CMK (cell line): ENCODE measurements around the gene CDCA8.
A peak's percentile ranks its signal among the peaks of the same experiment; 100 is the strongest.

Experiments
- DNase-seq: peaks from one replicate; pipeline ENCODE4 v3.0.0-alpha.2; 2010; ENCODE audit warnings: low read depth

Gene CDCA8

DNA sequence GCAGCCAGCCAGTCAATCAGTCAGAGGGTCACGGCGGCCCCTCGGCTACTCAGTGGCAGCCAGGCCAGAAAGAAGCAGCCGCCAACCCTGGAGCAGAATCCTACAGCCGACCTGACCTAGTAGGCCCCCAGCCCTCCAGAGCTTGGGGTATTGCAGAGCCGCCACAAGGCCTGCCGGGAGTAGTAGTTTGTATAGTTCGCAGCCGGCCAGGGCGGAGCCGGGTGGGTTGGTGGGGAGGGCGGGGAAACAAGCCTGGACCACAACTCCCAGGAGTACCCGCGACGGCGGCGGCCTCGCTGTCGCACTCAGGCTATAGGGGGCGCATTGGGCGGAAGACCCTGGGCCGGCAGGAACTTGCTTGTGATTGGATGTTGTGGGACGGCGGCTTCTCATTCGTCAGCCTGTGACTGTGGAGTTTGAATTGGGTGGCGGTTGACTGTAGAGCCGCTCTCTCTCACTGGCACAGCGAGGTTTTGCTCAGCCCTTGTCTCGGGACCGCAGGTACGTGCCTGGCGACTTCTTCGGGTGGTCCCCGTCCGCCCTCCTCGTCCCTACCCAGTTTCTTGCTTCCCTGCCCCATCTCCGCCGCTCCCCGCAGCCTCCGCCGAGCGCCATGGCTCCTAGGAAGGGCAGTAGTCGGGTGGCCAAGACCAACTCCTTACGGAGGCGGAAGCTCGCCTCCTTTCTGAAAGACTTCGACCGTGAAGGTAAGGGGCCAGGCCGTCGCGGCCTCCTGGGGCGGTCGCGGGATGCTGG is at the start of gene CDCA8:
Gene CDCA8, plus strand, starts transcription at position 439 of the 756 bp plus-strand sequence. Its CDS starts 175 bp downstream, at position 614.
- peak; percentile 94 for DNase-seq

DNA sequence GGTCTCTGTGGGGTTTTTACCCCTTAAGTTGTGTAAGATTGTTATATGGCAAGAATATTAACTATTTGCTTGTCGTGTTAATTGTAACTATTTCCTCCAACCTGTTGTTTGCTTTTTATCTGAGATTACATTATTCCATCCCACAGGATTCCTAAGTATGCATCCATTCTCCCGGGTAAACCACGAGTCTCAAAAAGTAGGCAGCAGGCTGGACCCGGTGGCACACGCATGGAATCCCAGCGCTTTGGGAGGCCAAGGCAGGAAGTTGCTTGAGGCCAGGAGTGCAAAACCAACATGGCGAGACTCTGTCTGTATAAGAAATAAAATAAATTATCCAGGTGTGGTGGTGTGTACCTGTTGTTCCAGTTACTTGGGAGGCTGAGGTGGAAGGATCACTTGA is 45.0 kb upstream of the CDCA8 start:
- no peak for DNase-seq

DNA sequence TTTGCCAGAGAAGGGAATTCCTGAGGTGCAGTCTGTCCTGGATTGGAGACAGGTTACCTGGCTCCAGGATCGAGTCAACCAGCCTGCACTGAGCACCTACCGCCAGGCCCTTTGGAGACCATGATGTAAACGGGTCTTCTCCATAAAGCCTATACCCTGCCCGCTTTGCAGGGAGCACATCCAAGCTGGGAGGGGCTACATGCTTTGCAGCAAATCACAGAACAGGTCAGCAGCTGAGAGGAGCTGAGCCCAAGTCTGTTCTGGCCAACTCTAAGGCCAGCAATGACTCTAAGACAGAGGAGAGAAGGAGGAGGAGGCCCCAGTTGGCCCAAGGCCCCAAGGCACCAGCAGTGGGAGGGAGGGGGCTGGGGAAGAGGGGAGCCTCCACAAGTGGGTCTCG is 42.1 kb upstream of the CDCA8 start:
- no peak for DNase-seq

DNA sequence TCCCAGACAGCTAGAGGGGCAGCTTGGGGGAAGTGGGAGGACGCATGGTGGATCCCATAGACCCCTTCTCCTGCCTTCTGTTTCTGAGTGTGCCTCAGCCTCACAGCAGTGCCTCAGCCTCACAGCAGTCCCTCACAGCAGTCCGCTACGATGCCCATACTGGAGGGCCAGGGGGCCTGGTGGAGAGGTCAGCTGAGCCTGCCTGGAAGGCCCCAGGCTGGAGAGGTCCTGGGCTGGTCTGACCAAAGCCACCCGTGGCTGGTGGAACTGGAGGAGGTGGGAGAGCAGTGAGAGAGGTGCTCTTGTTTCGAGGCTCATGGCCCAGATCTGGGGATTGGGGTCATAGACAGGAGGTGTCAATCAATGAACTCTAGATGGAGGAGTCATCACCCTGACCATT is 41.6 kb upstream of the CDCA8 start:
- no peak for DNase-seq

DNA sequence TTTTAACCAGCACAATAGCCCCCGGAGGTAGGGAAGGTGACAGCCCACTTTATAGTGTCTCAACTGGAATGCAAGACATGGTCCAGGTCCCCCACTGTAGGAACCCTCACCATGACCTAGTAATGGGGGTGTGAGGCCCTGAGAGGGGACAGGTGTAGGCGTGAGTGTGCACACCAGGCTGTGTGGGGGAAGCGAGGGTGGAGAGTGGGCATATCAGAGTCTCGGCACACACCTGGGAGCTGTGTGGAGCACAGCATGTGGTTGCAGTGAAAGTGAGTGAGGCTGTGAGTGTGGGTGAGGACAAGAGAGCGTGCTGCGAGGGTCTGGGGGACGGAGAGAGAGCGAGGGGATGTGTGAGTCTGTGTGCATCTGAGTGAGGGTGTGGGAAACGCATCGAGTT is 40.5 kb upstream of the CDCA8 start:
- no peak for DNase-seq

DNA sequence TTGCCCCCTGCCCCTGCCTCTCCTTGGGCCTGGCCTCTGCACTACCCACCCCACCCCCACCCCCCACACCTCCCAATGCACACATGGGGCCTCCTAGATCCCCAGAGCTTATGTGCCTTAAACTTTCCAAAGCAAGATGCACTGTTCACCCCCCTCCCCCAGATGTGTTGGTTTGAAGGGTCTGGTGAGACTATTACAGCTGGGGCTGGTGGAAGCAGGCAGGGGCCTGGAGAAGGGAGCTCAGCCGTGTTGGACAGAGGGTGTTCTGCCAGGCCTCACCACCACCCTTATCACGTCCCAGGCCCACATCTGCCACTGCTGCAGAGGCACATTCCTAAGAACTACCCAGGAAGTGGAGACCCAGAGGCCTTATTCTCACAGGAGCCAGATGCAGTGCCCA is 39.3 kb upstream of the CDCA8 start:
- no peak for DNase-seq

DNA sequence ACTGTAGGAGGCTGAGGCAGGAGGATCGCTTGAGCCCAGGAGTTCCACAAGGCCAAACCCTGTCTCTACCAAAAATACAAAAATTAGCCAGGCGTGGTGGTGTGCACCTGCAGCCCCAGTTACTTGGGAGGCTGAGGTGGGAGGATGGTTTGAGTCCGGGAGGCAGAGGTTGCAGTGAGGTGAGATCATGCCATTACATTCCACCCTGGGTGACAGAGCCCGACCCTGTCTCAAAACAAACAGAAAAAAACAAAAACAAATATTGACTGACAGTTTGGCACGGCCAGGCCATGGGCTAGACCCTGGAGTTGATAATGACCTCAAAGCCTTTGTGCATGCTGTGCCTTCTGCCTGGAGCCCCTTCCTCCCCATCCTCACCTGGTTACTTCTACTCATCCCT is 38.4 kb upstream of the CDCA8 start:
- DNase-seq = no peak

DNA sequence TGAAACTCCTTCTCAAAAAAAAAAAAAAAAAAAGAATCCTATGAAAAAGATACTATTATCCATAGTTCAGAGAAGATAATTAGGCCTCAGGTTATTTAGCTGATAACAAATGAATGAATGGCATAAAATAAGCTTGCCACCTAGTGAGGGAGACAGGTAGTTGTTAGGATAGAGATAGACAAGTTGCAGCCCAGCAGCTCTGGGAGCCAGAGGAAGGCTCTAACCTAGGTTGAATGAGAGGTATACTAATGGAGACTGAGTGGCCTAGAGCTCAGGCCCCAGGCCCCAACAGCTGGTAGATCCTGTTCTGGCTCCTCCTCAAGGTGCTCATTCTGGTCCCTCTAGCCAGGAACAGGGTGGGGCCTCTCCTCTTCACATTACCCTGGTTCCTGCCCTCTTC is 37.0 kb upstream of the CDCA8 start:
- no peak for DNase-seq

DNA sequence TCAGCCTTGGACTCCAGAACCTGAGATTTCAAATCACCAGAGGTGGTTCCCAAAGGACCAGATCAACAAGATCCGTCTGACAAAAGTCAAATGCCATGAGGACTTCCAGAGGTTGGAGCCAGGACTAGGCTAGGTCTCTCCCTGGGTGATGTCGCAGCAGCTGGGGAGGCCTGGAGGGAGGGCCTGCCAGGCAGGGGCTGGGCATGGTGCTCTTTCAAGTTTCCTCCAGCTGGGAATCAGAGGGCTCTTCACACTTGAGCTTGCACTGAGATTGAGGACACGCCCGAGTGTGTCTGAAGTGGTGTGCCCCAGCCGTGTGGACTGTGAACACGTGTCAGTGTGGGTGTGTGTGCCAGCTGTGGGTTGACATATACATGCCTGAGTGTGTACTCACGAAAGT is 36.3 kb upstream of the CDCA8 start:
- no peak for DNase-seq

DNA sequence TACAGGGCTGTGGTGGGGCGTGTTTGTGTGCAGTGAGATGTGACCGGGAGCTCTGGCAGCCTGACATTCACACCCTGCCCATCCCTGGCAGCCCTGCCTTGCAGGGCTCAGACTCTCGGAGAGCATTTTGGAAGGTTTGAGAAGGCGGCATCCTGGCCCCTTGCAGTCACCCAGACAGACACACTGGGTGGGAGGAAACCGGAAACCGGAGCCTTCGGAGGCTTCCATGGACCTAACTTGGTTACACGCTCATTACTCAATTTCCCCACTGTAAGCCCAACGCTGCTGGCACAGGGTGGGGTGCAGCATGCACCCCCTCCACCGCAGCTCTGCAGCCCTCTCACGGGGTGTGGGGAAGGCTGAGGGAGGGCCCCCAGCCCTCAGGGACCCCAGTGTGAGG is 35.4 kb upstream of the CDCA8 start:
- DNase-seq = no peak

DNA sequence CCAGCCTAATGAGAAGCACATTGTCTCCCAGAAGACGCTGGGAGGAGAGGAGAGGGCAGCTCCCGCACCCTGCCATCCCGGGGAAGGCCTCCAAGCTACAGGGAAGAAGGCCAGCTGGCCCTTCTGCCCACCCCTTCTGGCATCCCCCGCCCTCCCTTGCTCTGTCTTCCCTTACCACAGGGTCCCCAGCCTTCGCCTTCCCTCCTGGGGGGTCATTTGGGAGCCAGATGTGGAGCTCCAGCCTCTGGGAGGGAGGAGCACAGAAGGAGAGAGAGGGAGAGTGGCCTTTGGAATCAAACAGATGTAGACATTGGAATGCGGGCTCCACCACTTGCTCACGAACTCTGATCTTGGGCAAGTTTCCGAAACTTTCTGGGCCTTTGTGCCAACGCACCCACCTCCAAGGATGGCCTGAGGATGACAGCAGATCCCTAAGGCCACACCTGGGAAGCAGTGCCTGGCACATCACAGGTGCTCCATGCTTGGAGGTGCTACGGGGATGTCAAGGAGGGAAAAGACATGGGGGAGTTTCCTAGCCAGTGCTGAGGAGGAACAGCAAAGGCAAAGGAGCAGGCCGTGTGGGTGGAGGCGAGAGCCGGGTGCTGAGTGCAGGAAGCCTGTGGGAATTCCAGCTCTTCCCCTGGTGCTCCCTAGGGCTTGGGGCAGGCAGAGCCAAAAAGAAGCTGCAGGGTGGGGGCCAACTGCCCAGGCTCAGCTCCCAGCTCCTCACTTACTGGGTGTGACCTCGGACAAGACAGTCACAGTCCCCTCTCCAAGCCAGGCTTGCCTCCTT is 34.5 kb upstream of the CDCA8 start:
- no peak for DNase-seq

DNA sequence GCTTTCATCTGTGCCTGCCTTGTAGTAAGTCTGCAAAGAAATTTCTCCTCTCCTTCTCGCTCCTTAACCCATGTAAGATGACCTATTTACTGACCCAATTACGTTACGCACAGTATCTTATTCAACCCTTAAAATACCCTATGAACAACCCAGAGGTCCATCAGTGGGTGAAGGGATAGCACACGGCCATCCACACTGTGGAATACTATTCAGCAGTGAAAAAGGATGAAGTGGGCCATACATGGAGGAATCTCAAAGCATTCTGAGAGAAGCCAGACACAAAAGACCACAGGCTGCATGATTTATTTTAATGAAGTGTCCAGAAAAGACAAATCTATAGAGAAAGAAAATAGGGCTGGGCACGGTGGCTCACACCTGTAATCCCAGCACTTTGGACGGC is 33.8 kb upstream of the CDCA8 start:
- no peak for DNase-seq

DNA sequence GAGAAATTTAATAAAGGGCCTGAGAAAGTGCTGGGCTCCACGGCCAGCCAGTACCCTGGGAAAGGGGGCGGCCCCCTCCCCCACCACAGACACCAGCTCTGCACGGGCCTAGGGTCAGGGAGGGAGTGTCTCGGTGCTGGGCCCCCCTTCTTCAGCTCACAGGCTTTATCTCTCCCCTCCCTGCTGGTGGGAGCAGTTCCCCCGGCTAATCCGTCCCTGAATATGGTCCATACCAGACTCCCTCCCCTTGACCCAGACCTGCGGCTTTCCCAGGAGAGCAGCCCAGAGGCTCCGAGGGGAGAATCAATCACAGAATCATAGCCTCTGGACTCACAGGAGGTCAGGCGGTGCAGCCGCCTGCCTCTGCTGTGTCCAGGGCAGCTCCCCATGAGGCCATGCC is 31.7 kb upstream of the CDCA8 start:
- DNase-seq = no peak

DNA sequence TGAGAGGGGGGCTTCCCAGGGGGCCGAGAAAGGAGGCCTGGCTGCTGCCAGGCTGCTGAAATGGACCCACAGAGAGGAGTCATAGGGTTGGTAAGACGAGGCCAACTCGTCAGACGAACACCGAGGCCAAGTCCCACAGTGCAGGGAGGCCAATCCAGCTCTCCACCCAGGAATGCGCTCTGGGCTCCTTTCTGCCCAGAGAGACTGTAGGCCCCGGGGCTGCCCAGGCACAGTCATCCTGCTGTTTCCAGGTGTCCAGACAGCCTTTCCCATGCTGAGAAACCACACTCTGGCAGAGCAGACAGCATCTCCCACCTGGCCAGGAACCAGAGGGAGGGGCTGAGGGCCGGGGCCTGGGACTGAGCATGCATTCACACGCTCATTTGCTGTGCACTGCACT is 30.9 kb upstream of the CDCA8 start:
- DNase-seq = no peak

DNA sequence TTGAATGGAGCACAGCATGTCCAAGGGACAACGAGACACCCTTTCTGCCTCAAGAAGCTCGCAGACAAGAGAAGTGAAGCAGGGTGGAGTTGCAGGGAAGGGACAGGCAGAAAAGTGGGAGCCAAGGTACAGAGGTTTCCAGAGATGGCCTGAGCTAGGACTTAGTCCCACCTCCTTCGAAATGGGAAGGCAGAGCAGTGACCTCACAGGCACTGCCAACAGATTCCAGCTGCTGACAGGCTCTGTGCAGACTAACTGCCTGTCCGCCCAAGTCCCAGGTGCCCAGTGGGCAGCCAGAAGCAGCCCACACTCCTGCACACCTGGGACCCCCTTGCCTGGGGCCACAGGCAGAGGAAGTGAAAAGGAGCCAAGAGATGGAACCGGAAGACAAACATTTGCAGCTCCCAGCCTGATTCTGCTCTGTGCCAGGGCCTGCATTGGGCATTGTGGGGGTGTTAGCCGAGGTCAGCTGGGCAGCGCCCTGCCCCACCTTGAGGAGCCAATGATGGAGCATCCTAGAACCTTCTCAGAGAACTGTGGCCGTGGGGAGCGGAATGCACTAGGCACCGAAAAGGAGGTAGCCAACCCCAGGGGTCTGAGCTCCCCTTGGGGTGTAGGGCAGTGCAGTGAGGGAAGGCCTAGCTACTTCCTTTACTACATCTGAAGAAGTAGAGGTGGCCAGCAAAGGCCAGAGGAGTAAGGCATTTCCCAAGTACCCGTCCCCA is 30.1 kb upstream of the CDCA8 start:
- DNase-seq = no peak

DNA sequence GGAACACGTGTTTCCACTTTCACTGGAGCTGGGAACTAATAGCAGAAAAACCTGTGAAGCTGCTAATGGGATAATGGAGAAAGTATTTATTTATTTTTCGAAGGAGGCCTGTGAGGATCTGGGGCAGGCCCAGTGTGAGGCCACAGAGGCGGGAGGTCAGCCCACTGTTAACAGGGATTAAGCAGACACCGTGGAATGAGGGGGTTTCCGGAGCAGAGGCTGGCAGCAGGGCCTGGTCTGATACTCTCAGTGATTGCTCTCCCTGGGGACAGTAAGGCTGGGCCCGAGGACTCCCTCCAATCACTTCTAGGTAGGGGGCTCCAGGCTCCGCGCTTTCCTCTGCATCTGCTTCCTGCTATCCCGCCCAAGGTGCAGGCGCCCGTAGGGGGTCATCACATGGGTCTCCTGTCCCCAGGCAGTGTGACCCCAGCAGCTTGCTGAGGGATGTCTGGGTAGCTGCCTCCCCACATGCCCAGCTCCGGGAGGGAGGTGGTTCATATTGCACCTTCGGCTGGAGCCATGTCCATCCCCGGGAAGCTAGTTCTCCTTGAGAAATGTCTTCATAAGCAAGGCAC is 28.8 kb upstream of the CDCA8 start:
- no peak for DNase-seq

DNA sequence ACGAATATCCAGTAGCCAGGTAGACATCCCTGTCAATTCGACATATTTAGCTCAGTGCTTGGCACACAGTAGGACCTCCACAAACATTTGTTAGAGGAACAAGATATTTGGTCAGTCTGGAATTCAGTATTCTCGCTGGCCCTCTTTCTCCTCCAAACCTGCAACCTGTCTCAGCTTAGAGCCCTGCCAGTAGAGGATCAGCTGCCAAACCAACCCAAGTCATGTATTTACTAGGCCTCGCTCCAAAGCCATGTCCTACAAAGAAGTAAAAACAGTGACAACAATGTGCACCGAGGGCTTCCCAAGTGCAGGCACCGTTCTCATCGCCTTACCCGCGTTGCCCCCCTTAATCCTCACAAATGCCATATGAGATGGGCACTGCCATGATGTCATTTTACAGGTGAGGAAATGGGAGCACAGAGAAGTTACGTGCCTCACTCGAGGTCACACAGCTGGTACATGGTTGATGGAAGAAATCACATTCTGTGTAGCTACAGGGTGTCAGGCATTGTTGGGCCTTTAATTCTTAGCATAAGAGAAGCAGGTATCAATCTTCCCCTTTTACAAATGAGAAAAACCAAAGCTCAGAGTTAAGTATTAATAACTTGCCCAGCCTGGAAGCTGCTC is 26.0 kb upstream of the CDCA8 start:
- no peak for DNase-seq

DNA sequence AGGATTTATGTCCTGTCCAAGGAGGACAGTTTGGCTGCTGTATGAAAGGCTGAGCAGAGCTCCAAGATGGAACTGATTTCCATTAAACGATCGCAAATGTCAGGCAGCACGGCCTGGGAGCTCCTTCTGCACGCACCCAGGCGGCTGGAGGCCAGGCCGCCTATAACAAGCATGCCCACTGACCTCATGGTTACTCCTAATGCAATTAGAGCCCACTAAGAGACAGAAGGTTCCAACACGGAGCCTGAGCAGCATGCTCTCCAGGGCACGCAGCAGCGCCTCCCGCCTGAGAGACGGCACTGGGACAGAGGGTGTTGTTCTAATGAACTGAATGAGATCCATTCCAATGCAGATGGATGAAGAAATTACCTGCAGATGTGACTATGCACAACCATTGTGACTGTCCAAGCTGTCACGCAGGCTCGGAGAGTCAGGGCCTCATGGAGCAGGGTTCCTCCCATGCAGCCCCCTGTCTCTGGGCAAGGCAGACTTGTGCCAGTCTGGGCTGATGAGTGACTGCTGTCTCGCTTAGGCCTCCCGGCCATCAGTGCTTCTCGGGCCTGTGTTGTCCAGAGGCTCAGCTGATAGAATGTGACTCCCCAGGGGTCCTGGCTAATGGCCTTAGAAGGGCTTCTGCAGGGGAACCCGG is 25.2 kb upstream of the CDCA8 start:
- no peak for DNase-seq

DNA sequence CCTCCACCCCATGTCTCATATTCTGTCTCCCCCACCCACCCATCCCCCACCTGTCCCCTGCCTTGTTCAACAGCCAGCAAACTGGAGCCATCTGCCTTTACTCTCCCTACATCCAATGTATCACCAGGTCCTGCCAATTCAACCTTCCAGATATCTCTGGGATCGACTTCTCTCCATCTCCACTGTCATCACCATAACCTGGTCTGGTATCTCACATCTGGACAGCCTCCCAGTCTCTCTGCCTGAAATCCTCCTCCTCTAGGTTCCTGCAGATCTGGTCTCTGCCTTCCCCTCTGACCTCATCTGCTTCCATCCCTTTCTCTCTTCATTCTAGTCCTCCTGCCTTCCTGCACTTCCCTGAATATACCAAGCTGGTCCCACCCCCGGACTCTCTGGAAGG is 22.2 kb upstream of the CDCA8 start:
- DNase-seq = no peak

DNA sequence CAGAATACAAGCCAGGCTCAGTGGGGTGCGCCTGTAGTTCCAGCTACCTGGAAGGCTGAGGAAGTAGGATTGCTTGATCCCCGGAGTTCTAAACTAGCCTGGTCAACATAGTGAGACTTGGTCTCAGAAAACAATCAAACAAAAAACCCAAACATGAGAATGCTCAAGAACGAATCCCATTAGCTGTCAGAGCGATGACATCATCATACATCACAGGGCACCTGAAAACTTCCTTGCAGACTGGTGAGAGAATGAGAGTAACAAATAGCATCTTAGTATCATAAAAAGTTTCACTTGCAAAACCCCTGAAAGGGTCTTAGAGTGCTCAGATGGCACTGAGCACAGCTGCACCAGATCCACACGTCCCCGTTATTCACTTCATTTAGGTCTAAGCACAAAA is 21.1 kb upstream of the CDCA8 start:
- DNase-seq = no peak

DNA sequence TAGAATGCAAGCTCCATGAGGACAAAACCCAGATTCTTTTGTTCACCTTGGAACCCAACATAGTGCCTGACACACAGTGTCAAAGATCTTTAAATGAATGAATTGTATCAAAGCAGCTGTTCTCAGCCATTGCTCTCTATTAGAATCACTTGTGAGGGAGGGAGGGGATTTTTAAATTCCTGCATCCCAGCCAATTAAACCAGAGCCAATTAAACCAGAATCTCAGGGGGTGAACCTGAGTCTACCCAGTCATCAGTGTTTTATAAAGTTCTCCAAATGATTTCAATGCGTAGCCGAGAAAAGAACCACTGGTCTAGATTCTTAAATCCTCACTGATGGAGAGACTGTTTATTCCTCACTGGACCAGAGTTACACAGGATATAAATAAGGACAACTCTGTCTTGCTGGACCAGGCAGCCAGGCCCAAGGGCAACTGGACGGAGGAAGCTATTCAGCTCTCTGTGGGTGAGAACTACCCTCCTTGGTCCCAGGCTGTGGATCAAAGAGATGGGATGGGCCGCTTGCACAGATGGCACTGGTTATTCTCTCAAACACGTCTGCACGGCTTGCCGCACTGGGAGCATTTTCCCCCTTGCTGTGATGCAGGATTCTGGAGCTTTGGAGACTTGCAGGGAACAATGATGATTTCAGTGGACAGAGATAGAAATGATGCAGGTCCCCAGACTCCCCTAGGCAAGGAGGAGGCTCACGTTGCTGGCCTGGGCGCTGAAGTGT is 20.0 kb upstream of the CDCA8 start:
- DNase-seq = no peak
